Uterus (tissue), 2 donors: ENCODE results near the gene PODN.

Experiments used
- POLR2A ChIP-seq, 2 donors: fragments of 450-650 bp; IDR thresholded peaks; one replicate each; pipeline ENCODE4 v1.6.1; 2016; ENCODE audit warnings: antibody characterized with exemption in 2 of 2, mild to moderate bottlenecking in 1 of 2, moderate library complexity in 1 of 2
- TF ChIP-seq, protein P1 (sequence below), 4 experiments: fragments of 200-600 bp in 2 of 4; fragments of 450-650 bp in 2 of 4; sonication (generic) in 2 of 4; IDR thresholded peaks; one replicate each; pipeline ENCODE4 v1.5.1; 2016 to 2019; ENCODE audit warnings: antibody characterized with exemption in 4 of 4, mild to moderate bottlenecking in 2 of 4, moderate library complexity in 1 of 4

DNA sequence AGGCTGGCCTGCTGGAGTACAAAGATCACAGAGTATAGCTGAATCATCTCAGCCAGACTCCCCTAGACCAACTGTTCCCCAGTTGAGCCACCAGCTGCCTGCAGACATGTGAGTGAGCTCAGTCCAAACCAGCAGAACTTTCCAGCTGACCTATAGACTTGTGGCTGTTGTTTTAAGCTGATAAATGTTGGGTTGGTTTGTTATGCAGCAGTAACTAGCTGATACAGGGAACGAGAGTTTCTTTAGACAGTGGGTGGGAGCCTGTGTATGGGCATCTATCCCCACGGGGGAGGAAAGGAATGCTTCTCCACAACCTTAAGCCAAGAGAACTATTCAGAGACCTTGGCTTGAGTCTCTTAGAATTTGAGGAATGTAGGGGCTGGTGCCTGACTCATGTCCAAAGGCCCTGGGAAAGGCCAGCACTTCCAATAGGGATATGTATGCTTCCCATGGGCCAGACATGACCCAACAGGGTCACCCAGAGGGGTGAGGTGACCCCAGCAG, 50.3 kb downstream of the PODN start:
- TF ChIP-seq POLR2A (IDR thresholded peaks at IDR 0.05) = no peak
- TF ChIP-seq, protein P1, sequence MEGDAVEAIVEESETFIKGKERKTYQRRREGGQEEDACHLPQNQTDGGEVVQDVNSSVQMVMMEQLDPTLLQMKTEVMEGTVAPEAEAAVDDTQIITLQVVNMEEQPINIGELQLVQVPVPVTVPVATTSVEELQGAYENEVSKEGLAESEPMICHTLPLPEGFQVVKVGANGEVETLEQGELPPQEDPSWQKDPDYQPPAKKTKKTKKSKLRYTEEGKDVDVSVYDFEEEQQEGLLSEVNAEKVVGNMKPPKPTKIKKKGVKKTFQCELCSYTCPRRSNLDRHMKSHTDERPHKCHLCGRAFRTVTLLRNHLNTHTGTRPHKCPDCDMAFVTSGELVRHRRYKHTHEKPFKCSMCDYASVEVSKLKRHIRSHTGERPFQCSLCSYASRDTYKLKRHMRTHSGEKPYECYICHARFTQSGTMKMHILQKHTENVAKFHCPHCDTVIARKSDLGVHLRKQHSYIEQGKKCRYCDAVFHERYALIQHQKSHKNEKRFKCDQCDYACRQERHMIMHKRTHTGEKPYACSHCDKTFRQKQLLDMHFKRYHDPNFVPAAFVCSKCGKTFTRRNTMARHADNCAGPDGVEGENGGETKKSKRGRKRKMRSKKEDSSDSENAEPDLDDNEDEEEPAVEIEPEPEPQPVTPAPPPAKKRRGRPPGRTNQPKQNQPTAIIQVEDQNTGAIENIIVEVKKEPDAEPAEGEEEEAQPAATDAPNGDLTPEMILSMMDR (IDR thresholded peaks at IDR 0.05) = no peak
